Renal cortex interstitium (tissue), 11 donors: ENCODE measurements around the gene SETD3. TPM values are rescaled to one million over a fixed set of nuclear protein-coding genes. Genes with fewer than 3 reads are reported as not detected.
"Not testable (repeated sequence)": the region's sequence is repeated elsewhere in the genome, so short reads cannot be mapped to it uniquely, and the experiment has no call there.

ENCODE experiments used
- DNase-seq, 11 donors: peaks; one replicate each; pipeline ENCODE4 v3.0.0-alpha.2; 2013; ENCODE audit warnings: low read depth in 9 of 11, low spot score in 4 of 11; ENCODE audit errors: extremely low read depth in 1 of 11
- polyA plus RNA-seq, 3 donors: library from polyadenylated mRNA; unstranded; fragments of 120-200 nt; gene quantifications; one replicate each; pipeline ENCODE4 v1.2.1, GENCODE V29; 2013; ENCODE audit not compliant: insufficient read length in 3 of 3

SETD3 gene
- polyA plus RNA-seq, 3 donors: 58.9 to 70.5 (median 65.5) TPM

DNA sequence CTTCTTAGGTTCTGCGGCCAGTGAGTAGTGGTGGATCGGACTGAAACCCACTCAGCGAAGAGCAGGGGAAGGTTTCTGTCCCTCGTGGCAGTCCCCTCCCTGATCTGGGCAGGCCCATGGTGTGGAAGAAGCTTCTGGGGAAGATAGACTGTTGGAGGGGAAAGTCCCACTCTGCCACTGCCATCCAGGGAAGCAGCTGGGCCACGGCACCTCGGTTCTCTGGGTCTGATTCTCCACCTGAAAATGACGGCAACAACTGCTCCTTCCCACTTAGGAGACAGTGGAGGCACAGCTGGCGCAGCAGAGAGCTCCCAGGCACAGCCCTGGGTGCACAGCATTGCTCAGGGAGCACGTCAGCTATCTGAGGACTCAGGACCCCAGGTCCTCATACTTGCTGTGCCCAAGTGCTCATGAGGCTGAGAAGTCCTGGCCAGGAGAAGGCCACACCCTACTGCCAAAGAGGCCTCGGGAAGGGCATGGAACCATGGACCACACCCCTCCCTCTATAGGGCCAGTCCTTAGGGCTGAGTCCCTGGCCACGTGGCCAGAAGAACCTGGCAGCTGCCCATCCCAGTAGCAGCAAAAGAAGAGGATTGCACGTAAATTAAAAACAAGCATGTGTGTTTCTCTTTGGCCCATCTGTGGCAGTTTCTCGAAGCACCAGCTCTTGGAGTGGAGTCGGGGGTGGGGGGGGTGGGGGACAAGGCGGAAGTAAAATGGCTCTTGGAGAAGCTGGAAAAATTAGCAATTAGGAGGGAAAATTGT lies 123.3 kb downstream of the SETD3 start:
- DNase-seq: no peak

DNA sequence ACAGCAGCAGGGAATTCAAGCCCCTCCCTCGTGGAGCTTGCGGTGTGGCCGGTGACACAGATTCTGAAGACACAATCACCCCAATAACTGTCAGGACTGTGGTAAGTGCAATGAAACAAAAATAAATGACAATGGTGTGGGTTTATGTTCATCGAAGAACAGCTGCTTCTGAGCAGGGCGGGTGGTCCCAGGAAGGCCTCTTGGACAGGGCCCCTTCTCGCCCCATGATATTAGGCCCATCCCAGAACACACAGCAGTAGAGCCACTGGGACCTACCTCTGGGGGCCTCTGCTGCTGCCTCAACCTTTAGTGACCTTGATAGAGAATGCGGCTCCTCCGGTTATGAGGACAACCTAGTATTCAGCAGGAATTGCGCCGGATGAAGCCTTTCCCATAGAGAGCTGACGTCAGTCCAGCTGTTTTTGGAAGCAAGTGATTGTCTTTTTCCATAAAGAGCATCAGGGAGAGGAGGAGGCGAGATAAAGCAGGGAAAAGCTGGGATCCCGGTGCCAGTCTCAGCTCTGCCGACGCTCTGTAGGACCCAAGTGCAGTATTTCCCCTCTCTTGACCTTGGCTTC lies 124.5 kb downstream of the SETD3 start:
- DNase-seq: no peak

DNA sequence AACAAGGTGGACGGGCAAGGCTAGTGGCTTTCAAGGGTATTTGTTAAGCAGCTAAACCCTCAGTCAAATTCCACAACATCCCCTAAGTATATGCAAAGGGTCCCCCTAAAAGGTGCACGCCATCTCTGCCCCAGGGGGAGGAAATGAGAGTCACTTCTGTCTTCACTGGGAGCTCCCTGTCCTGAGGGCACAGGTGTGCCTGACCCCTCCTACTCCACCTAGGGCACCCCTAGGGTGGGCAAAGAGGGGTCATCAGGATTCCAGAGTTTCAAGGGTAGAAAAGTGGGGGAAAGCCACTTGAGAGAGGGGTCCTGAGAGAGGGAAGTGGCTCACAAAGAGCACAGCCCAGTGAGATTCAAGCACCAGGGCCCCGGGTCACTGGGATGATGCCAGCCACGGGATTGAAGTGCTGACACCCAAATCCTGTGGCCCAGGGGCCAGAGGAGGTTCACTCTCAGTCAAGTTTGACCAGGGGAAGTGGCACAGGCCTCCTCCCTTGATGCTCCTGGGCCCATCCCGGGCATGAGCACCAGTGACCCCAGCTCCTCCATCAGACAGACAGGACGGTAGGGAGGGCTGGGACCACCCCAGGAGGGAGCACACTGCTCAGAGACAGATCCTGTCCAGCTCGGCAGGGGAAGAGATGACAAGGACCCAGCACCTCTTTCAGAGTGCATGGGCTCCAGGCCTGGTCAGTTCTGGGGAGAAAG lies 126.3 kb downstream of the SETD3 start:
- DNase-seq: no peak

DNA sequence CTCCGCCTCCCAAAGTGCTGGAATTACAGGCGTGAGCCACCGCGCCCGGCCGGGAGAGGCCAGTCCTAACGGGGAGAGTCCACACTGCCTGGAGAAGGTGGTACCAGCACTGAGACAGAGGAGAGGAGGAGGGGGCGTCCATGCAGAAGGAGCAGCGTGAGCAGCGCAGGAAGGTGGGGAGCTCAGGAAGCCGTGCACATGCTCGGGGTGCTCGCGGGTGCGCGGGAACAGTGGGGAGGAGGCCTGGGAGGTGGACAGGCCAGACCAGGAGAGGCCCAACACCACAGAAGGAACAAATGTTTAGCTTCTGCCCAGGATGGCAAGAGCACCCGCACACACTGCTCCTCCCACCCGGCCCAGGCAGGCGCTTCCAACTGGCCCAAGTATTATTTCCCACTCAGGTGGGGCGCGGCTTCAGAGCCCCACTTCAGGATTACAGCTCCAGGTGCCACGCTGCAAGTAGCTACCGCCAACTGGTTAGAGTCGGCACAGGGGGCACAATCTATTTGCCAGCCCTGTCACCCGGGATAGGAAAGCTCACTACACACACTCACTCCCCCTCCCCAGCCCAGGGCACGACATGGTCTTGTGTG lies 127.9 kb downstream of the SETD3 start:
- no peak for DNase-seq

DNA sequence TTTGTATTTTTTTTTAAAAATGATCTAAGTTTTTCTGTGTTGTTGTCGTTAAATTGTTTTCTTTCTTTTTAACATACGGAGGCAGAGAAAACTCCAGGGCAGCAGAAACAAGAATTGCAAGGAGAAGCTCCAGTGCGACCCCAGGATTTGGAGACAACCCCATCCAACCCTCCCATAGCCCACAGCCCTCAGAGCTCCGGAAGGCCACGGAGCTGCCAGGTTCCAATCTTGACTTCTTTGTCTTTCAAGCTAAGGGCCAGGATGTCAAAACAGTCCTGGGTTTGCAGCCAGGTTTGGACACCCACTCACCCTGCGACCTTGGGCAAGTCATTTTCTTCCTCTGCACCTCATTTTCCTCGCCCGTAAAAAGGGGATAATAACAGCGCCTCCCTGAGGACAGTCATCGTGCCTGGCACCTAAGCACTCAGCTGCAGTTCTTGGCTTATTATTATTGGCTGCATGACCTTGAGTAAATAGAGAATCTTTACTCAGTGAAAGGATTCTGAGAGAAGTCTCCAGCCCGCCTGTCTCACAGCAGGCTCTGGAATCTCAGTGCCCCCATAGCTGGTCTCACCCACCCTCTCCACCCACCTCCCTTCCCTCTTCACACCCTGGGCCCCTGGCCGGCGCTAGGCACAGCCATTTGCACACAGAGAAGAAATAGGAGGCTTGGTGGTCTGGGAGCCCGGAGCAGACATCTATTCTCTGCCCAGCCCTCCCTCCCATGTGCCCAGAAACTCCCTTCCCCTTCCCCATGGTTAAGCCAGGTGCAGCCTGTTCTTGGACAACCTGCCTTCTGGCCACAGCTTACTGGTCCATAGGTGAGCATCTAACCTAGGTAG lies 129.3 kb downstream of the SETD3 start:
- DNase-seq: no peak

DNA sequence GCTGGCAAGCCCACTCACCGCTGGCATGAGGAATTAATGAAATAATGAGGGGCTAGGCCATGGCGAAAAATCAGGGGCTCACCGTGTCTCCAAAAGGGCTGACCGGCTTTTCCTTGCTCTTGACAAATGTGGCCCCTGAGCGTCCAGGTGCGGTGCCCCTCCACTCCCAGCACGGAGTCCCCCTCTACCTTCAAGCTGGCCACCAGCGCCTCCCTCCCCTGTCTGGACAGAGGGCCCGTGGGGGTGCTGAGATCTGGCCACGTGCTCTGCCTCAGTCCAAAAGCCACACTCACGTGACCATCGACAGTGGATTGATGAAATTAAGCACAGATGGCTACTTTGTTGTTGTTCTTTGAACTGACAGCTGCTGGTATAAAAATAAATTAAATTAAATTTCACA lies 129.9 kb downstream of the SETD3 start:
- DNase-seq: no peak

DNA sequence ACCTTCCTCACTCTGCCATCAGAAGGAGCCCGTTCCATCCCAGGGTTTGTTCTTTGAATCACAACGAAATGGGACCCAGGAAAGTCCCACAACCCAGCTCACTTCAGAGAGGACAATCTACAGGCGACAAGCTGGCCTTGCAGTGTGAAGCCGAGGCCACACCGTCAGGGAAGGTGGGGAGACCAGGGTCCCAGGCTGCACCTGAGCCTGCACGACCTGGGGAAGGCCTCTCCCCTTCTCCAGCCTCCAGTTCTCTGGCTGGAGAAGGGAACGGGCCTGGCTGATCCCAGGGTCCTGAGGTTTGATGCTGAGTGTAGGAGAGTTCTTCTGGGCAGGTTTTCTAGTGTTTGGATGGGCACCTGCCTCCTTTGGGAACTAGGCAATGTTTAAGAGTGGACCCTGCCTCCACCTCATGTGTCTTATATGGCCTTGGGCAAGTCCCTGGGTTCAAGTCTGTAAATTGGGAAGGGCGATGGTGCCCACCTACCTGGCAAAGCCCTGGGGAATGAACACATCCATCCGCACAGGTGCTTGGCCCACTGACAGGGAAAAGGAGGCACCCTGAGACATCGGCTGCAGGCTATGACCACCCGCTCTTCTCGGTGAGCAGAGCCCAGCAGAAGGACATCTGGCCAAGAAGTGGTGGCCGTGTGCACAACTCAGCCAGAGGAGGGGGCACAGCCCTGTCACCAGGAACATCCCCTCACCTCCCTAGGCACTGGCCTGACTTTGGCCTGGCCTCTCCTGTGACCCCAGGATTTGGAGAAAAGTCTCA lies 130.8 kb downstream of the SETD3 start:
- DNase-seq: no peak

DNA sequence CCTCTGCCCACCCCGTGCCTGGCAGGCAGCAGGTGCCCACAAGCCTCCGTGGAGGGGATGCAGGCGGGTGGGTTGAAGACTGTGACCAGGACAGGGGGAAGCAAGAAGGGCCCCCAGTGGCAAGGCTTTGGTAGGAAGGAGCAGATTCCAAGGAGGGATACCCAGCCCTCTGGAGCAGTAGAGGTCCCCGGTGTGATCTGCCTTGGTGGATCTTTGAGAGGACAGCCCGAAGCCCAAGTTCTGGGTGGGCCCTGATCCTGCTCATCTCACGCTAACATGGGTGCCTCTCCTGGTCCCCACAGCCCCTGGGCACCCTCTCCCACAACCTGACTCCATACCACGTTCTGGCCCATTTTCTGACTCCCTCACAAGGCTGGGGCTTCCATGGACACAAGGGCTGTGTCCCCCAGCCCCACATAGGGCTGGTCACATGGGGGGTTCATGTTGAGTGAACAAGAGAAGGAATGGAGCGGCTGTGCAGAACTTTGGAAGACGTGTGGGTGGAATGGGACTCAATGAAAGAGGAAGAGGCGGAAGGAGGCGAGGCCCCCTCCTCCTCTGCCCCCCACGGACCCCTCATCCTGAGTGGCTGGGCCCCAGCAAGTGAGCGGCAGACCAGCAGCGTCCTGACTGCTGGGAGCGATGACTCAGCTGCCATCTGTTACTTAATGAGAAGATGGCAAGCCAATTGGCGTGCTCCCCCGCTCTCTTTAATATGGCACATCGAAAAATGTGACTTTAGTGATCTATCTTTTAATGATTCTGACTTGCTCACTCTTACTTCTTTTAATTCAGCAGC lies 131.6 kb downstream of the SETD3 start:
- no peak for DNase-seq

DNA sequence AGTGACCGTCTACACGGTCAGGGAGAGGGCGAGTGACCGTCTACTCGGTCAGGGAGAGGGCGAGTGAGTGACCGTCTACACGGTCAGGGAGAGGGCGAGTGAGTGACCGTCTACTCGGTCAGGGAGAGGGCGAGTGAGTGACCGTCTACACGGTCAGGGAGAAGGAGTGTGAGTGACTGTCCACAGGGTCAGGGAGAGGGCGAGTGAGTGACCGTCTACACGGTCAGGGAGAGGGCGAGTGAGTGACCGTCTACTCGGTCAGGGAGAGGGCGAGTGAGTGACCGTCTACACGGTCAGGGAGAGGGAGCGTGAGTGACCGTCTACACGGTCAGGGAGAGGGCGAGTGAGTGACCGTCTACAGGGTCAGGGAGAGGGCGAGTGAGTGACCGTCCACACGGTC lies 132.4 kb downstream of the SETD3 start:
- DNase-seq: not testable (repeated sequence)

Other genes with a start within 250 kb of the SETD3 start
- gene BCL11B, start 208.7 kb downstream of the SETD3 start, polyA plus RNA-seq: 1 to 10 TPM; 2.4 to 2.7 (median 2.5) TPM
- 10 to 100 TPM; 47.1 to 50.8 (median 47.6) TPM for gene CCNK, start 550 bp upstream of the SETD3 start, polyA plus RNA-seq
- 10 to 100 TPM; 22.9 to 32.9 (median 28.3) TPM for gene CCDC85C, start 123.3 kb upstream of the SETD3 start, polyA plus RNA-seq
- 1 to 10 TPM; 1.5 to 2.4 (median 1.6) TPM for gene HHIPL1, start 164.3 kb upstream of the SETD3 start, polyA plus RNA-seq
- 1 to 10 TPM; 1.5 to 4.6 (median 2.0) TPM for gene CYP46A1, start 203.4 kb upstream of the SETD3 start, polyA plus RNA-seq